Natural killer cell treated with Interleukin-12 subunit alpha and Interleukin-12 subunit beta and Interleukin-15 and Interleukin-18, amount 100 ng/mL, for 72 hours (primary cell): ENCODE measurements around the gene ZFYVE26. TPM values are rescaled to one million over a fixed set of nuclear protein-coding genes. Genes with fewer than 3 reads are reported as not detected.

Experiments
- ATAC-seq, 2 donors: fragments of 150-1000 bp; cut with Tn5 transposase in 1 of 2; sonication (Bioruptor Pico), chemical (Tn5 transposase) in 1 of 2; 2 replicates each; pipeline ENCODE4 v1.10.0; 2021
- DNase-seq: peaks from one replicate; pipeline ENCODE4 v3.0.0; 2022; ENCODE audit warnings: low spot score
- H3K27ac Mint-ChIP-seq, 2 donors: 1 replicate in 1 of 2; 2 replicates in 1 of 2; pipeline ENCODE4 v1.8.0; 2022; ENCODE audit warnings: mixed read lengths in 2 of 2, mild to moderate bottlenecking in 1 of 2, moderate library complexity in 1 of 2
- H3K27me3 Mint-ChIP-seq, 2 donors: 1 replicate in 1 of 2; 2 replicates in 1 of 2; pipeline ENCODE4 v1.8.0; 2022; ENCODE audit warnings: mixed read lengths in 2 of 2
- H3K36me3 Mint-ChIP-seq: one replicate; pipeline ENCODE4 v1.8.0; 2022; ENCODE audit warnings: mixed read lengths
- H3K4me1 Mint-ChIP-seq, 2 donors: 1 replicate in 1 of 2; 2 replicates in 1 of 2; pipeline ENCODE4 v1.8.0; 2022; ENCODE audit warnings: low read depth in 2 of 2, mixed read lengths in 2 of 2, mild to moderate bottlenecking in 1 of 2
- H3K4me3 Mint-ChIP-seq: one replicate; pipeline ENCODE4 v1.8.0; 2022; ENCODE audit warnings: mixed read lengths
- H3K9me3 Mint-ChIP-seq: 2 replicates; pipeline ENCODE4 v1.8.0; 2022; ENCODE audit warnings: mixed read lengths
- total RNA-seq, 2 donors: library from RNA; stranded (reverse); gene quantifications; one replicate each; pipeline ENCODE4 v1.2.3, GENCODE V29; 2022

Gene ZFYVE26
- total RNA-seq, 2 donors from 2014 or later, result 25.4 to 38.0 TPM

- DNase-seq (no peak), ATAC-seq (no peak)
- Mint-ChIP-seq H3K4me3 (no peak overlapping the region), H3K9me3 (no peaks in the 10 kb centered on the region), H3K27ac (no peak overlapping the region), H3K27me3 (no peaks in the 10 kb centered on the region), H3K4me1 (no peaks in the 10 kb centered on the region), H3K36me3 (peaks cover 23% of the 10 kb centered on the region)
Measured at GRCh38 chr14:67757175-67757574, 59.2 kb downstream of the ZFYVE26 start.

GRCh38 chr14:67756496-67756895 is 59.9 kb downstream of the ZFYVE26 start:
- H3K36me3 Mint-ChIP-seq, result peaks cover 27% of the 10 kb centered on the region

DNA sequence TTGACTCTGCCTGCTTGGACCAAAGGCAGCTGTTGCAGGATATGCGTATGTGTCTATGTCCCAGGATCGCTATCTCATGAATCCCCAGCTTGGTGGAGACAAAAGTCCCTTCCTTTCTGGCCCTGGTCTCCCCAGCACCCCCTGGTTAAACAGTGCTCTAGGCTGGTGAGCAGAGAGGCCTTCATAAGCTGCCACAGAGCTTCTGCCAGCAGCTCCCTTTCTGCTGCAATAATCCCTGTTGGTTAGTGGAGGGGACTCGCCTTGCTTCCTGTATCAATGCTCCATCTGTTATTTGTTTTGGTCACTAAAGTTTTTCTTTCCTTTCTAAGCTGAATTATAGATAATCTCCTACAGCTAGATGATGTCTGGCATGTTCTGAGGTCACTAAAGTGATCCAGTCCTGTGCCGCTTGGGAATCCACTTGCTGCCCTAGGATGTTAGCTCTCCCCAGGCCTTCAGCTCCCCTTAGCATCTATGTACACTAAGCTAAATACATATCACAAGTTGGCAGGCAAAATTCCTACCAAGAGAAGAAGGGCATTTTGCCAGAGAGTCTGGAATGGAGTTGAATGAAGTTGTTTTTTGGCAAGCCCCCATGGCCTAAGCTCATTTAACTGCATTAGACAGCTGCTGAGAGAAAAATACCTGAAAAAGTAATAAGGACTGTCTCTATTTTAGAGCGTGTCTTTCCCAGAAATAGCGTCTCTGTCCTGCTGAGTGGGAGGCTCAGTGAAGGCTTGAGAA is 66.9 kb downstream of the ZFYVE26 start:
- H3K4me1 Mint-ChIP-seq, result peaks cover 8 to 10% of the 10 kb centered on the region in 2 donors

More at GRCh38 chr14:67756496-67756895, 59.9 kb downstream of the ZFYVE26 start:
- no peaks in the 10 kb centered on the region for H3K9me3 Mint-ChIP-seq
- H3K4me3 Mint-ChIP-seq, result no peak overlapping the region
- H3K27me3 Mint-ChIP-seq, result no peaks in the 10 kb centered on the region
- H3K27ac Mint-ChIP-seq, result peak overlapping the region in 1 of 2 donors; percentile 2
- no peaks in the 10 kb centered on the region for H3K4me1 Mint-ChIP-seq
- DNase-seq (no peak), ATAC-seq (no peak)

GRCh38 chr14:67748312-67748711 is 68.1 kb downstream of the ZFYVE26 start:
- no peak for DNase-seq
- Mint-ChIP-seq H3K9me3 (no peaks in the 10 kb centered on the region), H3K27ac (no peak overlapping the region), H3K36me3 (peaks cover 17% of the 10 kb centered on the region), H3K4me1 (peaks cover 8 to 10% of the 10 kb centered on the region in 2 donors), H3K27me3 (no peaks in the 10 kb centered on the region), H3K4me3 (no peak overlapping the region)
- ATAC-seq, result no peak

More for the DNA sequence above, 66.9 kb downstream of the ZFYVE26 start:
- Mint-ChIP-seq H3K9me3 (no peaks in the 10 kb centered on the region), H3K36me3 (peaks cover 29% of the 10 kb centered on the region), H3K27me3 (no peaks in the 10 kb centered on the region), H3K27ac (no peak overlapping the region), H3K4me3 (no peak overlapping the region)
- DNase-seq (no peak), ATAC-seq (no peak)

DNA sequence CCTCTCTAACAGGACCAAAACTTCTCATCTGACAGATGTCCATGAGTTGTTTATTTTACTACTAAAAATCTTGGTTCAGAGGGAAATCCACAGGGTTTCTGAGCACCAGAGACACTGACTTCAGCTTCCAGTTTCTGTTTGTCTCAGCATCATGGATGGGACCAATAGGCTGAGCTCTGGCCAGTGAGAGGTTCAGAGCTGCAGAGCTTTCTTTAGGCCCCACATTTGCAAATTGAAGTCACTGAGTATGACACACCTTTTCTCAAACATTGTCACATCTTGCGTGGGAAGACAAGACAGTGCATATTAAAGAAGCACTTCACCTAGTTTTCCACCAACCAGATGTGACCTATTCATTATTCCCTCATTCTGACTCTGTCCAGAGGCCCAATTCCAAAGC is 69.5 kb downstream of the ZFYVE26 start:
- DNase-seq (no peak), ATAC-seq (peak; percentile 74 to 84)
- H3K9me3 Mint-ChIP-seq, result no peaks in the 10 kb centered on the region
- H3K27me3 Mint-ChIP-seq, result no peaks in the 10 kb centered on the region
- no peak overlapping the region for H3K4me3 Mint-ChIP-seq
- H3K27ac Mint-ChIP-seq, result peak overlapping the region in 1 of 2 donors; percentile 22
- peaks cover 8 to 10% of the 10 kb centered on the region in 2 donors for H3K4me1 Mint-ChIP-seq
- H3K36me3 Mint-ChIP-seq, result peaks cover 10% of the 10 kb centered on the region

DNA sequence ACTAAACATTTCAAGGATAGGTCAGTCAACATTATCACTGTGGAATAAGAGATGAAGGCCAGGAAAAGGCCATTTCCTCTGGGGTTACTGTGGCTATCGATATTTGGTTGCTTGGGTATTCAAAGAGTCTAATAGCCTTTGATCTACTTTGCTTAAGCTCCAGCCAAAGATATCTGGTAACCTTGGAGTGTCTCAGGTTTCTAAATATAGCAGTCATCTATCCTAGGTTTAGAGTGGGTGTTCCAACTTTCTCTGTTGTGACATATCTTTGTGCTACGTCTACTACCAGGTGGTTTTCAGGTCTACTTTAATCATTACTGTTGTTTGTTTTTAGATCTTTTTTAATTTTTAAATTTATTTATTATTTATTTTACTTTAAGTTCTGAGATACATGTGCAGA is 72.3 kb downstream of the ZFYVE26 start:
- Mint-ChIP-seq H3K27me3 (no peaks in the 10 kb centered on the region), H3K4me3 (no peak overlapping the region), H3K27ac (no peak overlapping the region), H3K9me3 (no peaks in the 10 kb centered on the region), H3K4me1 (peaks cover 8 to 10% of the 10 kb centered on the region in 2 donors), H3K36me3 (peaks cover 4% of the 10 kb centered on the region)
- no peak for DNase-seq
- ATAC-seq, result no peak

DNA sequence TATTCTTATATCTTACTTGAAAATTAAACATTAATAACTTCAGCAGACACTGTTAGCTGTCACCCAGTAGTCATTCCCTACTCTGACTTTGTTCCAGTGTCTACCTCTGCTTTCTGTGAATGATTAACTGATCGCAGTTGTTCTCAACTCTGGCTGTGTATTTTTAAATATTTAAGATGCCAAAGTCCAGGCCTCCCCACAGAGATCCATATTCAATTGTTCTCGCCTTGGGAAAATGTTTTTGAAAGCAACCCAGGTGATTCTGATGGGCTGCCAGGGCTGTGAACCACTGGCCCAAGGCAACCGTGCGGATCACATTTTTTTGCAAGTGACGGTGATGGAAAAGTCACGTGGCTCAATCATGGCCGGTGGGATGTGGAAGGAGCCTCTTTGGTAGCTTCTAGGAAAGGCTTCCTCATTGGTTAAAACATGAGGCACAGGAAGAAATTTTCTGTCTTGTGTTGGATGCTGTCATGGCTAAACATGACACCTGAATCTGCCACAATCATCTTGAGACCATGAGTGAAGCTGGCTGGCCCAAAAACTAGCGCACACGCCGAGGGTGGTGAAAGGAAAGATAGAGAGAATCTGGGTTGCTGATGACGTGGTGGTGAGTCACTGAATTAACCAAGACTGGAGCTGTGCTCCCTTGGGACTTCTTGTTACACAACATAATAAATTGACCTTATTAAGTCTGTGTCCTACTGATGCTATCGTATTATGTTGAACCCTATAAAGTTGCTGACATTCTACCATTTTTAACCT is 77.5 kb downstream of the ZFYVE26 start:
- DNase-seq, result no peak
- H3K27me3 Mint-ChIP-seq, result no peaks in the 10 kb centered on the region

GRCh38 chr14:67736771-67737170 is 79.6 kb downstream of the ZFYVE26 start:
- H3K9me3 Mint-ChIP-seq, result no peaks in the 10 kb centered on the region
- H3K36me3 Mint-ChIP-seq, result no peaks in the 10 kb centered on the region
- no peak overlapping the region for H3K4me3 Mint-ChIP-seq
- DNase-seq, result no peak
- H3K4me1 Mint-ChIP-seq, result no peaks in the 10 kb centered on the region
- no peaks in the 10 kb centered on the region for H3K27me3 Mint-ChIP-seq
- ATAC-seq, result no peak
- no peak overlapping the region for H3K27ac Mint-ChIP-seq

More for the DNA sequence above, 77.5 kb downstream of the ZFYVE26 start:
- H3K27ac Mint-ChIP-seq, result no peak overlapping the region
- no peak for ATAC-seq
- H3K36me3 Mint-ChIP-seq, result no peaks in the 10 kb centered on the region
- H3K4me1 Mint-ChIP-seq, result no peaks in the 10 kb centered on the region
- no peaks in the 10 kb centered on the region for H3K9me3 Mint-ChIP-seq
- no peak overlapping the region for H3K4me3 Mint-ChIP-seq

GRCh38 chr14:67735336-67736147 is 80.8 kb downstream of the ZFYVE26 start:
- Mint-ChIP-seq H3K27ac (no peak overlapping the region), H3K4me1 (no peaks in the 10 kb centered on the region), H3K4me3 (no peak overlapping the region), H3K27me3 (no peaks in the 10 kb centered on the region), H3K9me3 (no peaks in the 10 kb centered on the region), H3K36me3 (no peaks in the 10 kb centered on the region)
- DNase-seq (no peak), ATAC-seq (no peak)

DNA sequence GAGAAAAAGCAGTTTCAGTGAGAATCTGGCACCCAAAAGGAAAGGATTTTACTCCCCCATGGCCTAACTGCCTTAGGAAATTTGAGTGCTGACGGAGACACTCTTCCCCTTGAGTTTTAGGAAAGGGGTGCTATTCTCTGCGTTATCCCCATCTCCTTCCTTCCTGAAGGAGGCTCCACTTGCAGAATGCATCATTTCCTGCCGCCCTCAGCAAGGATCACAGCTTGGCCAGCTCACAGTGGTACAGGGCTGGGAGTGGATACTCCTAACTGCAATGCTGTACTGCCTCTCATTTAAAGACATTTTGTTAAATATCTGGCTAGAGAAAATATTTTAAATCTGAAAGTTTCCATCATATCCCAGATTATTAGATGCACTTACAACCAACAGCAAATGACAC is 81.7 kb downstream of the ZFYVE26 start:
- Mint-ChIP-seq H3K36me3 (no peaks in the 10 kb centered on the region), H3K27me3 (no peaks in the 10 kb centered on the region), H3K4me3 (no peak overlapping the region), H3K27ac (no peak overlapping the region), H3K9me3 (no peaks in the 10 kb centered on the region), H3K4me1 (no peaks in the 10 kb centered on the region)
- ATAC-seq (no peak), DNase-seq (no peak)

- H3K36me3 Mint-ChIP-seq, result no peaks in the 10 kb centered on the region
- no peak overlapping the region for H3K27ac Mint-ChIP-seq
- no peak for DNase-seq
- ATAC-seq, result no peak
- no peak overlapping the region for H3K4me3 Mint-ChIP-seq
- no peaks in the 10 kb centered on the region for H3K4me1 Mint-ChIP-seq
- H3K27me3 Mint-ChIP-seq, result no peaks in the 10 kb centered on the region
- no peaks in the 10 kb centered on the region for H3K9me3 Mint-ChIP-seq
Measured at GRCh38 chr14:67733616-67734015, 82.8 kb downstream of the ZFYVE26 start.

DNA sequence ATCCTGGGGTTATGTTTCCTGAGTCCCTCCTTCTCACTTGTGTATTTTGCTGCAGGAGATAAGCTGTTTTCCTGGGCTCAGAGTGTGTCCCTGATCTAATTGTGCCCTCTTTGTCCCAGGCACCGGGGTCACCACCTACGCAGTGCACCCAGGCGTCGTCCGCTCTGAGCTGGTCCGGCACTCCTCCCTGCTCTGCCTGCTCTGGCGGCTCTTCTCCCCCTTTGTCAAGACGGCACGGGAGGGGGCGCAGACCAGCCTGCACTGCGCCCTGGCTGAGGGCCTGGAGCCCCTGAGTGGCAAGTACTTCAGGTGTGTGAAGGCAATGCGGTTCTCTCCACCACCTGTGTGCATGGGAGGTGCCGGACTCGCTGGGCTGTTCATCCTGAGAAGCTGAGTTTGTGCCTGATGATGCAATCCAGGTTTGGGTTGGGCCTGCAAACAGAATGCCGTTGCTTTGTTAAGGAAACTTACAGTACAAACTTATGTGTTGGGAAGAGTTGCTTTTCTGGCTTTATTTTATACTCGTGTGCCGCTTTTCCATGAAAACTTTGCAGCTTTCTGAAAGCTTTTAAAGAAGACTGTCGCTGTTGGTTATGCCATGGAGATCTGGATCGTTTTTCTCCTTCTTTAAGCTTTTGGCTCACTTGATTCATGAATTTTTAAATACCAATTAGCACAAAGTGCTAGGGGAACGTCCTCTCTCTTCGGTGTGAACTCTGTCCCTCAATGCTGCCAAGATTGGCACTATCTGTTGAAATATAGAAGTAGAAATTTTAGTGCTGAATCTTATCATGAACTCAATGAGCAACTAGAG is 87.1 kb downstream of the ZFYVE26 start:
- ATAC-seq (peak in 1 of 2 donors; percentile 13), DNase-seq (no peak)
- Mint-ChIP-seq H3K36me3 (no peaks in the 10 kb centered on the region), H3K4me3 (no peak overlapping the region), H3K27ac (no peak overlapping the region), H3K9me3 (no peaks in the 10 kb centered on the region), H3K4me1 (no peaks in the 10 kb centered on the region), H3K27me3 (peaks cover 1 to 5% of the 10 kb centered on the region in 2 donors)

- no peak for DNase-seq
- H3K9me3 Mint-ChIP-seq, result no peaks in the 10 kb centered on the region
Measured at GRCh38 chr14:67728258-67728657, 88.1 kb downstream of the ZFYVE26 start.

More at GRCh38 chr14:67728258-67728657, 88.1 kb downstream of the ZFYVE26 start:
- no peaks in the 10 kb centered on the region for H3K36me3 Mint-ChIP-seq
- no peaks in the 10 kb centered on the region for H3K4me1 Mint-ChIP-seq
- H3K27me3 Mint-ChIP-seq, result peaks cover 5 to 10% of the 10 kb centered on the region in 2 donors
- no peak overlapping the region for H3K4me3 Mint-ChIP-seq
- H3K27ac Mint-ChIP-seq, result no peak overlapping the region
- ATAC-seq, result no peak
